GM19372 (cell line): Measurements from ENCODE around the gene DCC.

Source experiments
- ATAC-seq: cut with Tn5 transposase; IDR thresholded peaks from one replicate; pipeline ENCODE4 v1.9.1; 2021; ENCODE audit warnings: mild to moderate bottlenecking, low read depth, moderate library complexity; ENCODE audit not compliant: unreplicated experiment

The DCC gene

GRCh38 chr18:52339891-52340371, at the start of gene DCC:
DCC (plus strand) TSS chr18:52340197; CDS start chr18:52340788, 591 bp downstream.
- no peak for ATAC-seq

GRCh38 chr18:52310651-52311050, 29.3 kb upstream of the DCC start:
- ATAC-seq = no peak

- ATAC-seq = no peak
Measured at GRCh38 chr18:52311331-52311730, 28.7 kb upstream of the DCC start.

GRCh38 chr18:52312346-52312745, 27.7 kb upstream of the DCC start:
- ATAC-seq = no peak

GRCh38 chr18:52313213-52313612, 26.8 kb upstream of the DCC start:
- no peak for ATAC-seq

- ATAC-seq = no peak
Measured at GRCh38 chr18:52319424-52319983, 20.5 kb upstream of the DCC start.

GRCh38 chr18:52322307-52322706, 17.7 kb upstream of the DCC start:
- no peak for ATAC-seq

GRCh38 chr18:52323802-52324201, 16.2 kb upstream of the DCC start:
- no peak for ATAC-seq

- no peak for ATAC-seq
Measured at GRCh38 chr18:52325997-52326396, 14.0 kb upstream of the DCC start.

- ATAC-seq = no peak
Measured at GRCh38 chr18:52333860-52334259, 6.1 kb upstream of the DCC start.

GRCh38 chr18:52334307-52334706, 5.7 kb upstream of the DCC start:
- ATAC-seq = no peak

- ATAC-seq = no peak
Measured at GRCh38 chr18:52334896-52335295, 5.1 kb upstream of the DCC start.

GRCh38 chr18:52337276-52337675, 2.7 kb upstream of the DCC start:
- ATAC-seq = no peak

GRCh38 chr18:52340406-52341102, 557 bp downstream of the DCC start:
- ATAC-seq = no peak

GRCh38 chr18:52341103-52341432, 1.1 kb downstream of the DCC start:
- no peak for ATAC-seq

- no peak for ATAC-seq
Measured at GRCh38 chr18:52341608-52342381, 1.8 kb downstream of the DCC start.

GRCh38 chr18:52342456-52342855, 2.5 kb downstream of the DCC start:
- no peak for ATAC-seq

- no peak for ATAC-seq
Measured at GRCh38 chr18:52343138-52343537, 3.1 kb downstream of the DCC start.

- no peak for ATAC-seq
Measured at GRCh38 chr18:52343731-52344340, 3.8 kb downstream of the DCC start.

- no peak for ATAC-seq
Measured at GRCh38 chr18:52344881-52345280, 4.9 kb downstream of the DCC start.

- no peak for ATAC-seq
Measured at GRCh38 chr18:52345428-52345827, 5.4 kb downstream of the DCC start.
